HepG2 (cell line): ENCODE data around the gene TACC2.

Experiments
- JUND ChIP-seq: sonication (generic); formaldehyde crosslinking; IDR thresholded peaks from 2 replicates; pipeline ENCODE4 v1.8.0; 2022; ENCODE audit warnings: mild to moderate bottlenecking, missing genetic modification reagents
- KLF12 ChIP-seq: sonication (generic); formaldehyde crosslinking; IDR thresholded peaks from 2 replicates; pipeline ENCODE4 v1.4.0; 2020; ENCODE audit warnings: missing genetic modification reagents, borderline replicate concordance
- SP1 ChIP-seq, 2 experiments: fragments of 450-650 bp in 1 of 2; sonication (generic) in 1 of 2; formaldehyde crosslinking in 1 of 2; IDR thresholded peaks; 2 replicates each; pipeline versions ENCODE4 v1.4.0 to v1.6.1; 2016 to 2020; ENCODE audit warnings: missing genetic modification reagents in 1 of 2
- ZNF782 ChIP-seq: sonication (generic); formaldehyde crosslinking; IDR thresholded peaks from 2 replicates; pipeline ENCODE4 v1.4.0; 2020; ENCODE audit warnings: missing genetic modification reagents, mild to moderate bottlenecking, borderline replicate concordance
- TF ChIP-seq, protein P1 (sequence below): IDR thresholded peaks from 2 replicates; pipeline ENCODE4 v1.6.1; 2016
- TF ChIP-seq, protein P2 (sequence below): sonication (generic); formaldehyde crosslinking; IDR thresholded peaks from 2 replicates; pipeline ENCODE4 v1.5.0; 2020; ENCODE audit warnings: mild to moderate bottlenecking, missing genetic modification reagents, moderate library complexity

DNA sequence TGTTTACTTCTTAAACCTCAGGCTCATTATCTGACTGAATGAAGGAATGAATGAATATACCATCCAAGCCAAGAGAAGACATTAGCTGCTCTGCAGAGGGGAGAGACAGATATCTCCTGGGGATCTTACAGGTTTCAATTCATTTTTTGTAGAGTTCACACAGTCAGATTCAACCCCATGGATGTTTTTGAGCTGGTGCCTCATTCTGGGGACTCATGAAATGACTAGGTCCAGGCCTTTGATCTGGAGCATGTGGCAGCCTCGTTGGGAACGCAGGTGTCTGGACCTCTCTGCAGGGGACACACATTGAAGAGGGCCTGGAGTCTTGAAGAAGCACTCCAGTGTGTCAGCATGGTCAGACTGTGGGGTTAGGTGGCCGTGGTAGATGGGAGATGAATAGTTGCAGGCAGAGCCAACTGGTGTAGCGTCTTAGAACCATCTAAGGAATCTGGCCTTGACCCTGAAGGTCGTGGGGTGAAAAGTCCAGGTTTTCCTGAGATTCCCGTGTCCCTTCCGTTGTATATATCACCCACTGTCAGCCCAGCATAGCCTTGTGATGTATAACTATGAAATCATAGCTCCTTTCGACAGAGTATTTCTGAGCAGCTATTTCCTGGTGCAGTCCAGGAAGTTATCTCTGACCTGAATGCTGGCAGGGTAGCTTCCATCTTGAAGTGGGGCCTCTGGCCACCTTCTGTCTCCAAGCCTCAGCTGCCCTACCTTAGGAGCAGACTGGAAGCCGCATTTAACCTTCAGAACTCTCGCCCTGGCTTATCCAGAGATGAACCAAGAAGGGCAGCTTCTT, 304.4 kb downstream of the TACC2 start:
- TF ChIP-seq SP1 (IDR thresholded peaks at IDR 0.05) (no peak), SP1 (CRISPR knock-in tag; IDR thresholded peaks at IDR 0.05) (no peak), JUND (CRISPR knock-in tag) (no peak), KLF12 (CRISPR knock-in tag) (no peak), ZNF782 (CRISPR knock-in tag) (no peak)
- TF ChIP-seq, protein P1, sequence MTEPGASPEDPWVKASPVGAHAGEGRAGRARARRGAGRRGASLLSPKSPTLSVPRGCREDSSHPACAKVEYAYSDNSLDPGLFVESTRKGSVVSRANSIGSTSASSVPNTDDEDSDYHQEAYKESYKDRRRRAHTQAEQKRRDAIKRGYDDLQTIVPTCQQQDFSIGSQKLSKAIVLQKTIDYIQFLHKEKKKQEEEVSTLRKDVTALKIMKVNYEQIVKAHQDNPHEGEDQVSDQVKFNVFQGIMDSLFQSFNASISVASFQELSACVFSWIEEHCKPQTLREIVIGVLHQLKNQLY (CRISPR knock-in tag), result no peak
- TF ChIP-seq, protein P2, sequence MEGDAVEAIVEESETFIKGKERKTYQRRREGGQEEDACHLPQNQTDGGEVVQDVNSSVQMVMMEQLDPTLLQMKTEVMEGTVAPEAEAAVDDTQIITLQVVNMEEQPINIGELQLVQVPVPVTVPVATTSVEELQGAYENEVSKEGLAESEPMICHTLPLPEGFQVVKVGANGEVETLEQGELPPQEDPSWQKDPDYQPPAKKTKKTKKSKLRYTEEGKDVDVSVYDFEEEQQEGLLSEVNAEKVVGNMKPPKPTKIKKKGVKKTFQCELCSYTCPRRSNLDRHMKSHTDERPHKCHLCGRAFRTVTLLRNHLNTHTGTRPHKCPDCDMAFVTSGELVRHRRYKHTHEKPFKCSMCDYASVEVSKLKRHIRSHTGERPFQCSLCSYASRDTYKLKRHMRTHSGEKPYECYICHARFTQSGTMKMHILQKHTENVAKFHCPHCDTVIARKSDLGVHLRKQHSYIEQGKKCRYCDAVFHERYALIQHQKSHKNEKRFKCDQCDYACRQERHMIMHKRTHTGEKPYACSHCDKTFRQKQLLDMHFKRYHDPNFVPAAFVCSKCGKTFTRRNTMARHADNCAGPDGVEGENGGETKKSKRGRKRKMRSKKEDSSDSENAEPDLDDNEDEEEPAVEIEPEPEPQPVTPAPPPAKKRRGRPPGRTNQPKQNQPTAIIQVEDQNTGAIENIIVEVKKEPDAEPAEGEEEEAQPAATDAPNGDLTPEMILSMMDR (CRISPR knock-in tag), result no peak
